GM21360 (cell line): ENCODE data around the gene TTLL8.

Source experiments
- ATAC-seq: cut with Tn5 transposase; IDR thresholded peaks from one replicate; pipeline ENCODE4 v1.9.1; 2021; ENCODE audit warnings: mild to moderate bottlenecking, moderate library complexity; ENCODE audit not compliant: unreplicated experiment

Gene TTLL8

DNA sequence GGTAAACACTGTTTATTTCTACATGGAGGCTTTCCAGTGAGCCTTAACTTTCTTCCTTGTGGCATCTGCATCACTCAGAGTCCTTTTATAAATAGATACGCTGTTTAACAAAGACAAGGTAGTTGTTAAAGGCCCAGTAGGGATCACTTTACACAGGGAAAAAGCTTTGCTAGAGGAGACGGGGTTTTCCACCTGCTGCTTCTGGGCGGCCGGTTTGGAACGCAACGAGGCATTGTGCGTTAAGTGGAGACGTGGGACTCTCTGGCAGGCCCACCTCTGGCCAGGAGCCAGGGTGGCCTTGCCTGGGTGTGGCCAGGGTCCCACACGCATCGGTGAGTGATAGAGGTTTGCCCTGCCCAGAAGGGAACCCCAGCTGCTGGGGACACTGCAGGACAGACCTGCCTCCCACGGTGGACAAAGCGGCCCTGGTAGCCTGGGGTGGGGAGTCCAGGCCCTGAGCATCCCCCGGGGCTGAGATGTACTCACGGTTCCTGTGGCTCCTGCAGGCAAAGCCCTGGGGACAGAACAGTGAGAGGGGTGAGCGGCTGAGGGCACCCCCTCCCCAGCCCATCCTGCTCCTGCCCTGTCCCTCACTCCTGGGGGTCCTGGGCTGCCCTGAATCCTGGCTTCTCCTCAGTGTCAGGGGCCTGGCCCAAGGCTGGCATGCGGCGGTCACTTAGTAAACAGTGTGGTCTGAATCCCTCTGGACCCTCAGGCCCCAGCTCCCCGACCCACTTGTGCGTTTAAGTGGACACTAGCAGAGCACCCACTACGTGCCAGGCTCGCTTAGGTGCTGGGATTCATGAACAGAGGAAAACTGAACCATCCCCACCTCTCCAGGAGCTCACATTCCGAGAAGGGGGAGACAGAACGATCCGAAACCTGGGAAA, 49.7 kb downstream of the TTLL8 start:
- no peak for ATAC-seq

DNA sequence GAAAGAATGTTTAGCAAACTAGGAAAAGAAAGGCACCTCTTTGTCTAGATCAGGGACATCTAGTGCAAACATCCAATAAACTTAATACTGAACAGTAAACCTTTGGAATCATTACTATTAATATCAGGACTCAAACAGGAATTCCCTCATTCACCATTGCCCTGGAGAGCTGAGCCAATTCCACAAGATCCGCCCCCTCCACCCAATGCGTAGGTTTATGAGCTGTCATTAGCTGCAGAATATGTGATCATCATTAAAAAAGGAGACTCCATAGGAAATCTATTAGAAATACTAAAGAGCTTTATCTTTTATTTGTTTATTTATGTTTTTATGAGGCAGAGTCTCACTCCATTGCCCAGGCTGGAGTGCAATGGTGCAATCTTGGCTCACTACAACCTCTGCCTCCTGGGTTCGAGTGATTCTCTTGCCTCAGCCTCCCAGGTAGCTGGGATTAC, 51.0 kb downstream of the TTLL8 start:
- no peak for ATAC-seq

GRCh38 chr22:50004918-50005317, 53.2 kb downstream of the TTLL8 start:
- no peak for ATAC-seq

GRCh38 chr22:50002791-50003190, 55.3 kb downstream of the TTLL8 start:
- no peak for ATAC-seq

- no peak for ATAC-seq
Measured at GRCh38 chr22:50001388-50002231, 56.5 kb downstream of the TTLL8 start.

- no peak for ATAC-seq
Measured at GRCh38 chr22:50000587-50001387, 57.3 kb downstream of the TTLL8 start.

DNA sequence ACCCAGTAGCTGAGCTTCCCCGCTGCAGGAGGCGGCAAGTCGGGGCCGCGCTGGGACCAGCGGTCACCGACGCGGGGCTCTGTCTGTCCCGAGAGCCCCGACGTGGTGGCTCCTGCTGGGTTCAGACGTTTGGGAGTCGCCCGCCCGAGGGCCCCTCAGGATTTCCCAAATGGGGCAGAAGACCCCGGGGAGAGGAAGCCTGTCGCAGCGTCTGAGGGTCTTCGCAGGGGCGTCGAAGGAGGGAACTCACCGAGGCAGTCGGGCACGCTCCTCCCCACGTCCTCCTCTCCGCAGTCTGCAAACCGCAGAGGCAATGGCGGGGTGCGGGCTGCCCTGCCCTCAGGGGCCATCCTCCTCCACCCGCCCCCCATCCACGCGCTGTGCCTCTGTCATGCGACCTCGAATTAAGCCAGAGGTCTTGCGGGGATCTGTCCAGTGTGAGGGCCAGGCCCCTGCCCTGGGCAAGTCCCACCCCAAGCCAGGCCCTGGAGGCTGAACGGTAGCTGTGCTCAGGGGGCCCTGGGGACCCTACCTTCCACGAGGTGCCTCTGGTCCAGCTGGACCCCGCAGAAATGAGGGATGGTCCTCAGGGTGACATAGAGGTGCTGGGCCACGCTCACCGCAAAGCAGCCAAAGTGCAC, 58.0 kb downstream of the TTLL8 start:
- no peak for ATAC-seq

GRCh38 chr22:49999063-49999945, 58.8 kb downstream of the TTLL8 start:
- ATAC-seq, result no peak

GRCh38 chr22:49998718-49999062, 59.4 kb downstream of the TTLL8 start:
- ATAC-seq, result no peak

- no peak for ATAC-seq
Measured at GRCh38 chr22:49997932-49998717, 60.0 kb downstream of the TTLL8 start.

DNA sequence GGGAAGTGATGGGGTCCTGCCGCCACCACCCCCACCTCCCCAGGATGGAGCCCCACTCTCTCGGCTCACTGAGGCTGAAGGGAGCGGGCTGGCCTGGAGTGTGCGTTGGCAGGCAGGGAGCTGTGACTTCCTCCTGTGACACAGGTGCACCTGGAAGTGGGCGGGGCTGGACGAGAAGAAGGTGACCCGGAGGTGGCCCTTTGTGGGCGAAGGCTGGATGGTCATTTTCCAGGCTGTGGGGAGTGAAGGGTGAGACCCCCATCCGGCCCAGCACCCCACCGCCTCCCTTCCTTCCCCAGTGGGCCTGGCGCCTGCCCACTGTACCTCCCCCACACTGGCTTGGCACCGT, 60.9 kb downstream of the TTLL8 start:
- ATAC-seq, result no peak

- ATAC-seq, result no peak
Measured at GRCh38 chr22:49996518-49997250, 61.4 kb downstream of the TTLL8 start.

DNA sequence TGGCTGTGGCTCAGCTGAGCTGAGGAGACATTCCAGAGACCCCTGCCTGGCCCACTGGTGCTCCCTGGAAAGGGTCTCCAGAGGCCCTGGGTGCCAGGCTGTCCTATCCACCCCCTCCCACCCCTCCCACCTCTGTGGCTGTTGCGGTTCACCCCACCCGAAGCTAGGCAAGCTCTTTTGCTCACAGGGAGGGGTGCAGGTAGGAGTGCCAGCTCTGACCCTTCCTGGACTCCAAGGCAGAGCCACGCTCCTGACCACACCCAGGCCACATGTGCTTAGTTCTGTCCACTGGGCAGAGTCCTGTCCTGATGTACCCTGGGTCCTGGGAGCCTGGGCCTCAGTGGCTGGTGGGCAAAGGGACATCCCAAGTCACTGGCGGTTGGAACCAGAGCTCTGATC, 62.0 kb downstream of the TTLL8 start:
- ATAC-seq, result no peak

DNA sequence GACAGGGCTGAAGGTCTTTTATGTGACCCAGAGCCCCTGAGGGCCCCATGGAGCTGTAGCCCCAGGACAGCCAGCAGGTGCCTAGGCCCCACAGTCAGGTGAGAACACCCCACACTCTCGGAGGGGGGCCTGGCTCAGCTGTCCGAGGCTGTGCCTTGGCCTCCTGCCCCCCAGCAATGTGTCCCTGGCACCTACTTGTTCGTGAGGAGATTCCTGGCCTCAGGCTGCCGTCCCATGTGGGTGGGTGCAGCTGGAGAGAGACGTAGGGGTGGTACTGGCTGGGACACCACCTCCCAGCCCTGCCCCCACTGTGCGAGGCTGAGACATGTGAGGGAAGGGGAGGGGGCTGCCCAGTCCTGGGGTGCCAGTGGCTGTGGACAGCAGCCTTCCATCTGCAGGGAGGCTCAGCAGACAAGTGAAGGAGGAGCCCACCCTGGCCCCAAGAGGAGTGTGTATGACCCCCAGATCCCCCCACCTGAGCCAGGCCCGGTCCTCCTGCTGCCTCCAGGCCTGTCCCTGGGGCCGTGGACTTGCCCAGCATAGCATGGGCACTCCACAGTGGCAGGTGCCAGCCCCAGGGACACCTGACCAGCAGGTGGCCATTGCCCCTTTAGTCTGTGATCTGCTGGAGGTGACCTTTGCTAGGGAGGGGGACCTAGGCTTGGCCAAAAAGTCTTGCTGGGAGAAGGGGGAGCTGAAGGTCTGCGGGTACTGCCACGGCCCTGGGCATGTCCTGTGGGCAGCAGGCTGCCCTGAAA, 62.6 kb downstream of the TTLL8 start:
- no peak for ATAC-seq

DNA sequence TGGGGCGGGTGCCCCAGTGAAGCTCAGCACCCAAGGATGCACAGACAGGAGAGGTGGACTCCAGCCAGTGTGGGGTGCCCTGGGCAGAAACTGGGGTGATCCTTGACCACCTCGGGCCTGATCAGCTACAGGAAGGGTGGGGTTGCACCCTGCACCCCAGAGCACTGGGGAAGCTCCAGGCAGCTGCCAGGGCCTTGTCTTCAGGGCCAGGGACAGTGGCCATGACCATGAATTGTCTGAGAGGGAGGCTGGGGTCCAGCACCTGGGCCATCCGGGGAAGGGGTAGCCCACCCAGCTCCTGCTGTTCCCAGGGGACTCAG, 63.1 kb downstream of the TTLL8 start:
- no peak for ATAC-seq

DNA sequence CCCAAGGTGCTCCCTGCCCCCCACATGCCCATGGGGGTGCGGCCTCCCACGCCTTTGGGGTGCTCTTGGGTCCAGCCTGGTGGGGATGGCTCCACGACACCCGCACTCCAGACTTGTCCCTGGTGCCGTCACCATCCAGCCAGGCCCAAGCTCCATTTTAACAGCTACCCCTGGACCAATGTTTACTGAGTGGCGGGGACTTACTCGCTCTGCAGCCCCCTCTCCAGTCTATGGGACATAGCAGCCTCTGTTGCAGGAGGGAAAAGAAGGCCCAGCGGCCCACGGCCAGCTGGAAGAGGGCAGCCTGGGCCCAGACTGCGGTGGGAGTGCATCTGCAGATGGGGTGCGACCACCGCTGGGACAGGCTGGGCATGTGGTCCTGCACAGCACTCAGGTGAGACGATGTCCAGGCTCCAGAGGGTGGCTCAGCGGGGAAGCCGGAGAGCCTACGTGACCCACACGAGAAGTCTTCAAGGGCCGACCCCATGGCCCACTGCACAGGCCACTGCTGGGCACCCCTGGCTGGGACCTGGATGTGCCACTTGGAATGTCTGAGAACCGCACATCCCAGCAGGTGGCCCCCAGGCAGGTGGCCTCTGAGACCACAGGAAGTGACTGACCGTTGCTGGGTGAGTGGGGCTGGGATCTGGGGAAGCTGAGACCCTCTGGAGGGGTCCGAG, 63.6 kb downstream of the TTLL8 start:
- no peak for ATAC-seq

DNA sequence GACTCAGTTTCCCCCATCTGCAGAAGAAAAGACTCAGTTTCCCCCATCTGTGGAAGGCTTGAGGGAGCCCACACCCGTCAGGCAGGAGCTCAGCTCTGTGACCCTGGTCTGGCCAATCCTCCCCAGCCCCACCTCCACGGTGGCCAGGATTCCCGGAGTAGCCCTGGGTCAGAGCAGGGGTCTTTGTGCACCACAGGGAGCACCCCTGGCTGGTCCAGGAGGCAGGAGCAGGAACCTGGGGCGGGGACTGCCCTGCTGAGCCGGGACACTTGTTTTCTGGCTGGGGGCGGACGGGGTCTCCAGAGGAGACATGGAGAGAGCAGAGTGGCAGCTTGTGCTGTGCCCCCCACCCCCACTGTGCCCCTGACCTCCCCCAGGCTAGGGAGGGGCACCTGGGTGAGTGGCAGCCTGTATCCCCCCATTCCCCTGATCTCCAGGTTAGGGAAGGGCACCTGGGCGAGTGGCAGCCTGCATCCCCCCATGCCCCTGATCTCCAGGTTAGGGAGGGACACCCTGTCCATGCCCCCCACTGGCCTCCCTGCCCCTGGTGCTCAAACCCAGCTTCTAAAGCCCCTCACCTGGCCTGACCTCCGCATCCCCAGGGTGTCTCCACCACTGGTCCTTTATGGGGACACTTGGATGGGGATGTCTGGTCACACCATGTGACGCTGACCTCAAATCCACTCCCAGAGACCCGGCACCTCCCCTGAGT, 64.3 kb downstream of the TTLL8 start:
- ATAC-seq, result no peak
